Activated T-helper 17 cell treated with anti-CD3 and anti-CD28 coated beads, Interleukin-2, amount 50 U/mL, for 72 hours (primary cell): ENCODE measurements around the gene NUMBL. TPM values are rescaled to one million over a fixed set of nuclear protein-coding genes. Genes with fewer than 3 reads are reported as not detected.

Experiments used
- ATAC-seq: fragments of 150-1000 bp; cut with Tn5 transposase; replicated peaks from 2 replicates; pipeline ENCODE4 v1.10.0; 2021; ENCODE audit warnings: mild to moderate bottlenecking, moderate library complexity
- H3K27ac Mint-ChIP-seq: one replicate; pipeline ENCODE4 v1.8.0; 2022; ENCODE audit warnings: mixed read lengths
- H3K27me3 Mint-ChIP-seq: one replicate; pipeline ENCODE4 v1.8.0; 2022; ENCODE audit warnings: mixed read lengths
- H3K36me3 Mint-ChIP-seq: one replicate; pipeline ENCODE4 v1.8.0; 2022; ENCODE audit warnings: low read depth, mild to moderate bottlenecking, mixed read lengths
- H3K4me1 Mint-ChIP-seq: one replicate; pipeline ENCODE4 v1.8.0; 2022; ENCODE audit warnings: mixed read lengths
- H3K4me3 Mint-ChIP-seq: one replicate; pipeline ENCODE4 v1.8.0; 2022; ENCODE audit warnings: mild to moderate bottlenecking, mixed read lengths
- H3K9me3 Mint-ChIP-seq: one replicate; pipeline ENCODE4 v1.8.0; 2022; ENCODE audit warnings: mixed read lengths
- total RNA-seq, 2 donors: library from RNA; stranded (reverse); gene quantifications; one replicate each; pipeline ENCODE4 v1.2.3, GENCODE V29; 2022

NUMBL gene
- total RNA-seq, 2 donors from 2014 or later: 16.4 to 37.3 TPM

DNA sequence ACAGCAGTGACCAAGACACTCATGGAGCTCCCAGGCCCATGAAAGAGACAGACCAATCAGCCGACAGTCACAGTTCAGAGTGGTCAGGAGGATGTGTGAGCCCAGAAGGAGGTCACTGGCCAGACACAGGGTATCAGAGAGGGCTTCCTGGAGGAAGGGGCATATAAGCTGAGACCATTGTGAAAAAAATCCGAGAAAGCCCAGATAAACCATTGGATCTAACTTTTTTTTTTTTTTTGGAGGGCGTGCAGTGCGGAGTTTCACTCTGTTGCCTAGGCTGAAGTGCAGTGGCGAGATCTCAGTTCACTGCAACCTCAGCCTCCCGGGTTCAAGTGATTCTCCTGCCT, 30.7 kb upstream of the NUMBL start:
- Mint-ChIP-seq H3K27ac (peak overlapping the region; percentile 52), H3K4me1 (peaks cover 38% of the 10 kb centered on the region)

DNA sequence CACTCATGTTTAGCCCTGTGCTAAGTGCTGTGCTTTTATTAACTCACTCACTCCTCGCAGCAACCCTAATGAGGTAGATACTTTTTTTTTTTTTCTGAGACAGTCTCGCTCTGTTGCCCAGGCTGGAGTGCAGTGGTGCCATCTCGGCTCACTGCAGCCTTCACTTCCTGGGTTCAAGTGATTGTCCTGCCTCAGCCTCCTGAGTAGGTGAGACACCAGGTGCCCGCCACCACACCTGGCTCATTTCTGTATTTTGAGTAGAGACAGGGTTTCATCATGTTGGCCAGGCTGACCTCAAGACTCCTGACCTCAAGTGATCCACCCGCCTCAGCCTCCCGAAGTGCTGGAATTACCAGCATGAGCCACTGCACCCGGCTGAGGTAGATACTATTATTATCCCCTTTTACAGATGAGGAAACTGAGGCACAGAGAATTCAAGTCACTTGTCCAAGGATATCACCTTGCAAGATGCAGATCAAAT, 29.0 kb upstream of the NUMBL start:
- Mint-ChIP-seq H3K9me3 (no peaks in the 10 kb centered on the region), H3K27ac (no peak overlapping the region), H3K36me3 (peaks cover 62% of the 10 kb centered on the region), H3K4me3 (peak overlapping the region; percentile 89), H3K27me3 (no peaks in the 10 kb centered on the region), H3K4me1 (peaks cover 40% of the 10 kb centered on the region)
- ATAC-seq: no peak

More for the DNA sequence above, 30.7 kb upstream of the NUMBL start:
- no peak for ATAC-seq
- Mint-ChIP-seq H3K27me3 (no peaks in the 10 kb centered on the region), H3K4me3 (peak overlapping the region; percentile 89), H3K36me3 (peaks cover 70% of the 10 kb centered on the region), H3K9me3 (no peaks in the 10 kb centered on the region)

DNA sequence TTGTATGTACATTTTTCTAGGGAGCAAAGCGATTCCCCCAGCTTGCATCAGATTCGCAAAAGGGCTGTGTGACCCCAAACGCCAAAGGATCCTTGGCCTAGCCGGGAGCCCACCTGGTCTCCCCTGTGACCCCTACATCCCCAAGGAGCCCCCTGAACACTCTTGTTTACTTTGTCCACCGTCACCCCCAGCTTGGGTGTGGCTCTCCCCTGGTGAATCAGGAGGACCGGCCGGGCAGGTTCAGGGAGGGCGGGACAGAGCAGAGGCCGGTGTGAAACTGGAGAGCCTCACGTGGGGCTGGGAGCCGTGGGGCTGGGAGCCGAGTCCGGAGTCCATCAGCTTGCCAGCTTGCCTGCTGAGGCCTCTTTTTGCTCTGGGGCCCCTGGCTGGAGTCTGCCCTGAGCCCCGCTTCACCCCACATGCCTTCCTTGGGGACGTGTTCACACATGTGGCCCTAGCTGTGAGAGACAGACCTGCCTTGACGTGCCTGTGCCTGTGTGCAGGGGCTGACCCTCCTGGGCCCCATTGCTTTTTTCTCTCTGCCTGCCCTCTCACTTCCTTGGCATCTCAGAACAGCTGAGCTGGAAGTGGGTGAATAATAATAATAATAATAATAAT, 28.4 kb upstream of the NUMBL start:
- H3K4me3 Mint-ChIP-seq: peak overlapping the region; percentile 89
- peaks cover 39% of the 10 kb centered on the region for H3K4me1 Mint-ChIP-seq
- ATAC-seq: no peak
- H3K36me3 Mint-ChIP-seq: peaks cover 62% of the 10 kb centered on the region
- peak overlapping the region; percentile 95 for H3K27ac Mint-ChIP-seq
- H3K9me3 Mint-ChIP-seq: no peaks in the 10 kb centered on the region
- H3K27me3 Mint-ChIP-seq: no peaks in the 10 kb centered on the region

DNA sequence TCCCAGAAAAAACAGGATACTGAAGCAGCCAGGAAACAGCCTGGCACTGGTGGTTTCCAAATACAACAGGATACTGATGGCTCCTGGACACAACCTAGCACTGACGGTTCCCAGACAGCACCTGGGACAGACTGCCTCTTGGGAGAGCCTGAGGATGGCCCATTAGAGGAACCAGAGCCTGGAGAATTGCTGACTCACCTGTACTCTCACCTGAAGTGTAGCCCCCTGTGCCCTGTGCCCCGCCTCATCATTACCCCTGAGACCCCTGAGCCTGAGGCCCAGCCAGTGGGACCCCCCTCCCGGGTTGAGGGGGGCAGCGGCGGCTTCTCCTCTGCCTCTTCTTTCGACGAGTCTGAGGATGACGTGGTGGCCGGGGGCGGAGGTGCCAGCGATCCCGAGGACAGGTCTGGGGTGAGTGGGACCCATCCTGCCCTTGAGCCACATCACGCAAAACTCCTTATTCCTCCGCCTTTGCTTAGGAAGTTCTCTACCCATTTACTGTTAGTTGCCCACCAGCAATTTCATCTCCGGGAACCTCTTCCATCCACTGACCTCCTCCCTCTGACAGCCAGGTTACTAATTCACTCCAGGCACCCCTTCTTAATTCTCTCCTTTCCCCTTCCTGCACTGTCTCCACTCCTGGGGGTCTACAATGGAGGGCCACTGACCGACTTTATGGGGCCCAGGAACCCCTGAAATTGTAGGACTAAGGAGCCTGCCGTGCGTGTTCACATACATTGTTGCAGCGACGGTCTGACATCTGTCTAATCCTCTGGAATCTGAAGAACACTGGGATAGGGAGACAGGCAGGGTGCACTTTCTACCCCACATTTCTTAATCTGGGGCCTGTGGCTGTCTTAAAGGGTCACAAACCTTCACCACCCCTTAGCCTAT, 27.7 kb upstream of the NUMBL start:
- ATAC-seq: no peak
- no peaks in the 10 kb centered on the region for H3K27me3 Mint-ChIP-seq
- peaks cover 59% of the 10 kb centered on the region for H3K36me3 Mint-ChIP-seq
- H3K27ac Mint-ChIP-seq: peak overlapping the region; percentile 95
- H3K9me3 Mint-ChIP-seq: no peaks in the 10 kb centered on the region
- peaks cover 38% of the 10 kb centered on the region for H3K4me1 Mint-ChIP-seq
- peak overlapping the region; percentile 89 for H3K4me3 Mint-ChIP-seq

DNA sequence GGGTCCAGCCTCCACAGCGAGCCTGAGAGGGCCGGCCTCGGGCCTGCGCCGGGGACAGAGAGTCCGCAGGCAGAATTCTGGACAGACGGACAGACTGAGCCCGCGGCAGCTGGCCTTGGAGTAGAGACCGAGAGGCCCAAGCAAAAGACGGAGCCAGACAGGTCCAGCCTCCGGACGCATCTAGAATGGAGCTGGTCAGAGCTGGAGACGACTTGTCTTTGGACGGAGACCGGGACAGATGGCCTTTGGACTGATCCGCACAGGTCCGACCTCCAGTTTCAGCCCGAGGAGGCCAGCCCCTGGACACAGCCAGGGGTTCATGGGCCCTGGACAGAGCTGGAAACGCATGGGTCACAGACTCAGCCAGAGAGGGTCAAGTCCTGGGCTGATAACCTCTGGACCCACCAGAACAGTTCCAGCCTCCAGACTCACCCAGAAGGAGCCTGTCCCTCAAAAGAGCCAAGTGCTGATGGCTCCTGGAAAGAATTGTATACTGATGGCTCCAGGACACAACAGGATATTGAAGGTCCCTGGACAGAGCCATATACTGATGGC, 27.0 kb upstream of the NUMBL start:
- peaks cover 61% of the 10 kb centered on the region for H3K36me3 Mint-ChIP-seq
- H3K27me3 Mint-ChIP-seq: no peaks in the 10 kb centered on the region
- H3K4me1 Mint-ChIP-seq: peaks cover 36% of the 10 kb centered on the region
- peak overlapping the region; percentile 89 for H3K4me3 Mint-ChIP-seq
- no peak for ATAC-seq
- no peaks in the 10 kb centered on the region for H3K9me3 Mint-ChIP-seq
- H3K27ac Mint-ChIP-seq: peak overlapping the region; percentile 95

DNA sequence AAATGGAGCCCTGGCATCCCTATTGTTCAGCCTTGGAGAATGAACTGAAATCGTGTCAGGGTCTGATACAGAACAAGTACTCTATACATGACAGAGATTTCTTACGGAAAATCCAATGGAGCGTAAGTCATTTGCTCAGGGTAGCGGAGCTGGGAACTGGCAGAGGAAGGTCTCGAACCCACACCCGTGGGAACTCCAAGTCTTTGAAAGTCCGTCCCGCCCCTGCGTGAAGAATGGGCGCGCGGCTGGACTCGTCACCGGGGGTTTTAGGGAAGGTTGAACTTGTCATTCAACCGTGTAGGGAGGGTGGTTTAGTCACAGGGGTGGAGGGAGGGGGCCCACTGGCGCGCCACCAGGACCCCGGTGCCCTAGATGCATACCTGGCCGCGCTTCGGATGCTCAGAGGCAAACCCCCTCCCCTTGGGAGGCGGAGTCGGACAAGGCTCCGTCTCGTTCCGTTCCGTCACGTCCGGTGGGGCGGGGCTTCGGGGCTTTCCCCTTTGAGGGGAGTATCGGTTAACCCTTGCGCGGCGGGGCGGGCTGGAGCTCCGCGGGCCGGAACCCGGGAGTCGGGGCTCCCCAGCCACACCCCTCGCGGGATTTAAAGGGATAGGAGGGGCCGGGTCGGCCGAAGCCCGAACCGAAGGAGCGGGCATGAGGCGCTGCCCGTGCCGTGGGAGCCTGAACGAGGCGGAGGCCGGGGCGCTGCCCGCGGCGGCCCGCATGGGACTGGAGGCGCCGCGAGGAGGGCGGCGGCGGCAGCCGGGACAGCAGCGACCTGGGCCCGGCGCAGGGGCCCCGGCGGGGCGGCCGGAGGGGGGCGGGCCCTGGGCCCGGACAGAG, 26.3 kb upstream of the NUMBL start, which contains the start of the genes COQ8B and ITPKC:
Gene COQ8B, minus strand, starts transcription at position 405 of the 843 bp plus-strand sequence. CDS start 2,254 bp downstream, outside the sequence.
Gene ITPKC, plus strand, starts transcription at position 631 of the 843 bp plus-strand sequence. Its CDS starts 24 bp downstream, at position 655.
- Mint-ChIP-seq H3K9me3 (no peaks in the 10 kb centered on the region), H3K36me3 (peaks cover 55% of the 10 kb centered on the region), H3K4me1 (peaks cover 31% of the 10 kb centered on the region), H3K27me3 (no peaks in the 10 kb centered on the region), H3K4me3 (peak within 1 kb of the TSS; percentile 89), H3K27ac (peak within 1 kb of the TSS; percentile 97)
- peak; percentile 76 for ATAC-seq

DNA sequence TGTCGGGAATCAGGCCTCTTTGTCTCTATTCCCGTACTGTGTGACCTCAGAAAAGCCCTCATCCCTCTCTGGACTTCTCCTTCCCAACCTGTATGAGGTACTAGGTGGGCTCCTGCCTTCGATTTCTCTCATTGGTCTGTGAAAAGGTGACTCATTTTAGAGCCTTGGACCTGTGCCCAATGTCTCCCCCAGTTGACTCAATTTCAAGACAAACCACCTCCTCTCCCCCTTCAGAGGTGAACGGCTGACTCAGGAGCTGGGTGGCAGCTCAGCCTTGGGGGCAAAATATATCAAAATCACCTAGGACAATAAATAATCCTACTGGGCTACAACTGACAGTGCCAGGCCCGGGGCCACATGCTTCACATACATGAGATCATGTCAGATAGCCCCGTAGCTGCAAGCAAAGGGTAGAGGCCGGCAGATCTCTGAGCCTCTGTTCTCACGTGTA, 25.6 kb upstream of the NUMBL start:
- Mint-ChIP-seq H3K27ac (peak overlapping the region; percentile 97), H3K4me3 (peak overlapping the region; percentile 89), H3K9me3 (no peaks in the 10 kb centered on the region), H3K27me3 (no peaks in the 10 kb centered on the region), H3K36me3 (peaks cover 55% of the 10 kb centered on the region), H3K4me1 (peaks cover 30% of the 10 kb centered on the region)
- peak; percentile 46 for ATAC-seq

DNA sequence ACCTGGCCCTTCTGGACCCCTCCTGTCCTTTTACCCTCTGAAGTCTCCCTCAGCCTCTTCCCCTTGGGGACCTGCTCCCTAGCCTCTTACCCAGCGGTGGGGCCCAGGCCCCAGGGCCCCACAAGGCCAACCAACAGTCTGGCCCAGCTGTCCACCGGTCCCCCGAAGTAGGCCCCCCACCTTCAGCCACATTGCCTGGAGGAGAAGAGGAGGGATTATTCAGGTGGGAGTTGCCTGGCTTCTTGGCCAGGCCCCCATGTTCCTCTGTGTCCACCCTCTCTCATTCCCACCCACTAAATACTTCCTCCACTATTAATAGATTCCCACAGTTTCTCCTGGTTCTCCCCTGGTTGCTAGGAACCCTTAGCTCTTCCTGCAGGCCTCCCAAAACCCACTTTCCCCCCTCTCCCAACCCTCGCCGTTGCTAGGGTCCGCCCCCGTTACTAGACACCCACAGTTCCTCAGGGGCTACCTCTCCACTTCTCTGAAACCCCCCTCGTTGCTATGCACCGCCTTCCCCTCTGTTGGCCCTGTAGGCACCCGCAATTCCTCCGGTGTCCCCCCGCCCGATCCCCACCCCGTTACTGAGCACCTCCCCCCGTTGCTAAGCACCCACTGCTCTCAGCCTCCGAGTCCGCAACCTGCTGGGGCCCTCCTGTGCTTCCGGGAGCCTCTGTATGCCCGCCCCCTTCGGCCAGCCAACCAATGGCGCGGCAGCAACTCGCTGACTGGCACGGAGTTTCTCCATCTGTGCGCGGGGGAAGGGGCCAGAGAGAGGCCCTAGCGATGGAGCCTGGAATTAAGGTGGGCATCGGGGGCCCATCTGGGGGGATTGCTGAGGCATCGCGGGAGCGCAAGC, 24.2 kb upstream of the NUMBL start:
- H3K27me3 Mint-ChIP-seq: no peaks in the 10 kb centered on the region
- peak; percentile 68 for ATAC-seq
- H3K4me1 Mint-ChIP-seq: peaks cover 22% of the 10 kb centered on the region
- H3K36me3 Mint-ChIP-seq: peaks cover 55% of the 10 kb centered on the region
- peak overlapping the region; percentile 89 for H3K4me3 Mint-ChIP-seq
- H3K27ac Mint-ChIP-seq: peak overlapping the region; percentile 97
- no peaks in the 10 kb centered on the region for H3K9me3 Mint-ChIP-seq

DNA sequence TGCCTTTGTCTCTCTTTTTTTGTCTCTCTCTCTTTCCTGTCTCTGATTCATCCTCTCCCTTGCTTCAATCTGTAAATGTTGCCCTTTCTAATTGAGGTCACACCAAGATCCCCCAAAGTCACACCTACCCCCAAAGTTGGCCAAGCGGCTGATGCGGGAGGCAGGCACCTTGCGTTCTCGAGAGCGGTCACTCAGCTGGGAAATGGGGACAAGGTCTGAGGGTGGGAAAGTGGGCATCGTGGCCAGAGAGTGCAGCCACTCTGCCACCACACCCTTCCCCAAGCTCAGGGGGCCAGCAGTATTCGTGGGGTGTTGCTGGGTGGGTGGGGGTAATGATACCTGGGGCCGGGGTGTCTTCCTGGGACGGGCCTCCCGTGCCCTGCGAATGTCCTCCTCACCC, 23.5 kb upstream of the NUMBL start:
- Mint-ChIP-seq H3K4me1 (peaks cover 22% of the 10 kb centered on the region), H3K9me3 (no peaks in the 10 kb centered on the region), H3K4me3 (peak overlapping the region; percentile 89), H3K27ac (no peak overlapping the region), H3K27me3 (no peaks in the 10 kb centered on the region), H3K36me3 (peaks cover 59% of the 10 kb centered on the region)
- no peak for ATAC-seq

DNA sequence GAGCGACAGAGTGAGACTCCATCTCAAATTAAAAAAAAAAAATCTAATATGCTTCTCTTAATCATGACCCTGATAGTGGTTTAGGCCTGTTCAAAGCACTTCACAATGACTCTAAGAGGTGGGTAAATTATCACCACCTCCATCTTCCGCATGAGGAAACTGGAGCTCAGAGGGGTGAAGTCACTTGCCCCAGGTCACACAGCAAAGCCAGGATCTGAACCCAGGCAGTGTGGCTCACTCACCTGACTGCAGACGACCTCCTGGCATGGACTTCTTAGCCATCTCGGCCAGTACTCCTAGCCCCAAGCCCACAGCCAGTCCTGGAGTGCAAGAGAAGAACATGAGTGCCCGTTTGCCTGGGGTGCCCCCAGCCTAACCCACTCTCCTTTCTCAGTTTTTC, 19.4 kb upstream of the NUMBL start:
- Mint-ChIP-seq H3K4me3 (no peak overlapping the region), H3K9me3 (no peaks in the 10 kb centered on the region), H3K27me3 (no peaks in the 10 kb centered on the region), H3K4me1 (peaks cover 4% of the 10 kb centered on the region), H3K27ac (no peak overlapping the region), H3K36me3 (peaks cover 83% of the 10 kb centered on the region)
- no peak for ATAC-seq

DNA sequence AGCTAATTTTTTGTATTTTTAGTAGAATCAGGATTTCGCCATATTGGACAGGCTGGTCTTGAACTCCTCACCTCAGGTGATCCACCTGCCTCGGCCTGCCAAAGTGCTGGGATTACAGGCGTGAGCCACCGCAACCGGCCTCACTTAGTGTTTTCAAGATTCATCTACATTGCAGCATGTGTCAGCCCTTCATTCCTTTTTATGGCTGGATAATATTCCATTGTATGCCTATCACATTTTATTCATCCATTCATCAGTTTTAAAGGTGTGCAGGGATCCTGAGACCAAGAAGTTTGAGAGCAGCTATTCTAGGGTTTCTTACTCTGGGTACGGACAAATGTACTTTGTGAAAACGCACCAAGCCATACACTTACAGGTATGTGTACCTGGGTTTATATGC, 17.2 kb upstream of the NUMBL start:
- Mint-ChIP-seq H3K27ac (no peak overlapping the region), H3K27me3 (no peaks in the 10 kb centered on the region), H3K4me3 (no peak overlapping the region), H3K9me3 (no peaks in the 10 kb centered on the region), H3K4me1 (no peaks in the 10 kb centered on the region), H3K36me3 (peaks cover 85% of the 10 kb centered on the region)
- no peak for ATAC-seq

DNA sequence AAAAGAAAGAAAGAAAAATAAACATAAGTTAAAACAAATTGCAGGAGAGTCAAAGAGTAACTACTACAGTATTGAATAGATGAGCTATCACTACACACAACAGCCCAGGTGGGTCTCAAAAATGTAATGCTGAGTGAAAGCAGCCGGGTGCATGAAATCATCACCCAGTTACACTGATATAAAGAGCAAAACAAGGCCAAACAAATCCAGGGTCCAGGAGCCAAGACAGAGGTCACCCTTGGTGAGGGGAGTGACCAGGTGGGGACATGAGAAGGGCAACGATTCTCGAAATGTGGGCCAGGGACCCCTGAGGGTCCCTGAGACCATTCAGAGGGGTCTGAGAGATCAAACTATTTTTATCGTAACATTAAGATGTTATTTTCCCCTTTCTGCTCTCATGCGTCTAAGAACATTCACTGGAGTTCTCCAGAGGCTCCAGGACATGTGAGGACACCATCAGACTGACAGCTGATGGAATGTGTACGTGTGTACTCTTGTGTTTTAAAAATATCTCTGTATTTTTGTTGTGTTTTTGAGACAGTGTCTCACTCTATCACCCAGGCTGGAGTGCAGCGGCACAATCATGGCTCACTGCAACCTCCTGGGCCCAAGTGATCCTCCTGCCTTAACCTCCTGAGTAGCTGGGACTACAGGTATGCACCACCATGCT, 15.6 kb upstream of the NUMBL start:
- Mint-ChIP-seq H3K4me1 (no peaks in the 10 kb centered on the region), H3K9me3 (no peaks in the 10 kb centered on the region), H3K27me3 (no peaks in the 10 kb centered on the region), H3K27ac (no peak overlapping the region), H3K4me3 (no peak overlapping the region), H3K36me3 (peaks cover 86% of the 10 kb centered on the region)
- ATAC-seq: no peak

DNA sequence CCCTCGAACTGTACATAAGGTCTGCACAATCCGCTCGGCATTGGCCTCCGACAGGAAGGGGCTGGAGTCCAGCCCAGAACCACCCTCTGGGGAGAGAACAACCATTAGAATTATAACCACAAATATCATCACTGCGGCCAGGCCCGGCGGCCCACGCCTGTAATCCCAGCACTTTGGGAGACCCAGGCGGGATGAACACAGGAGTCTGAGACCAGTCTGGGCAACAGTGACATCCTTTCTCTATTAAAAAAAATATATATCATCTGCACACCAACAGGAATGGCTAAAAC, 14.9 kb upstream of the NUMBL start:
- ATAC-seq: no peak
- Mint-ChIP-seq H3K27ac (no peak overlapping the region), H3K4me1 (no peaks in the 10 kb centered on the region), H3K4me3 (no peak overlapping the region), H3K27me3 (no peaks in the 10 kb centered on the region), H3K9me3 (no peaks in the 10 kb centered on the region), H3K36me3 (peaks cover 85% of the 10 kb centered on the region)
